HG03439 (cell line): ENCODE measurements around the gene SPINDOC.
A peak's percentile ranks its signal among the peaks of the same experiment; 100 is the strongest.
"Not testable (repeated sequence)": the region's sequence is repeated elsewhere in the genome, so short reads cannot be mapped to it uniquely, and the experiment has no call there.

Experiments
- ATAC-seq: cut with Tn5 transposase; IDR thresholded peaks from one replicate; pipeline ENCODE4 v1.9.1; 2021; ENCODE audit warnings: mild to moderate bottlenecking, moderate library complexity; ENCODE audit not compliant: unreplicated experiment

Gene SPINDOC

GRCh38 chr11:63785823-63786222, 27.4 kb upstream of the SPINDOC start:
- ATAC-seq, result no peak

- ATAC-seq, result no peak
Observed at GRCh38 chr11:63791495-63792167, 21.6 kb upstream of the SPINDOC start.

- ATAC-seq, result no peak
Observed at GRCh38 chr11:63793161-63793560, 20.1 kb upstream of the SPINDOC start.

- ATAC-seq, result no peak
Observed at GRCh38 chr11:63795066-63795465, 18.2 kb upstream of the SPINDOC start.

- no peak for ATAC-seq
Observed at GRCh38 chr11:63800921-63801320, 12.3 kb upstream of the SPINDOC start.

GRCh38 chr11:63802637-63803414, 10.4 kb upstream of the SPINDOC start:
- no peak for ATAC-seq

GRCh38 chr11:63804259-63804658, 9.0 kb upstream of the SPINDOC start:
- no peak for ATAC-seq

- no peak for ATAC-seq
Observed at GRCh38 chr11:63805844-63806415, 7.3 kb upstream of the SPINDOC start.

- not testable (repeated sequence) for ATAC-seq
Observed at GRCh38 chr11:63810383-63810782, 2.9 kb upstream of the SPINDOC start.

- ATAC-seq, result no peak
Observed at GRCh38 chr11:63811522-63811921, 1.7 kb upstream of the SPINDOC start.

GRCh38 chr11:63813563-63814382, 517 bp downstream of the SPINDOC start:
- peak; percentile 42 for ATAC-seq

- ATAC-seq, result no peak
Observed at GRCh38 chr11:63814383-63814736, 1.1 kb downstream of the SPINDOC start.

GRCh38 chr11:63816166-63816565, 2.9 kb downstream of the SPINDOC start:
- ATAC-seq, result no peak

- no peak for ATAC-seq
Observed at GRCh38 chr11:63816732-63817131, 3.5 kb downstream of the SPINDOC start.

- no peak for ATAC-seq
Observed at GRCh38 chr11:63817758-63818498, 4.7 kb downstream of the SPINDOC start.

- no peak for ATAC-seq
Observed at GRCh38 chr11:63818609-63819008, 5.4 kb downstream of the SPINDOC start.

- no peak for ATAC-seq
Observed at GRCh38 chr11:63821411-63821810, 8.2 kb downstream of the SPINDOC start.

- no peak for ATAC-seq
Observed at GRCh38 chr11:63826471-63827190, 13.4 kb downstream of the SPINDOC start.

- ATAC-seq, result no peak
Observed at GRCh38 chr11:63829823-63830489, 16.7 kb downstream of the SPINDOC start.
